Breast epithelium (tissue), 3 donors: ENCODE measurements around the gene SENP8.

Source experiments
- POLR2AphosphoS5 ChIP-seq, 3 donors: sonication (generic); formaldehyde crosslinking; IDR thresholded peaks; one replicate each; pipeline ENCODE4 v1.6.1; 2017; ENCODE audit warnings: antibody characterized with exemption in 3 of 3
- TF ChIP-seq, protein P1 (sequence below), 3 donors: fragments of 450-650 bp; IDR thresholded peaks; one replicate each; pipeline ENCODE4 v1.5.1; 2016 to 2017; ENCODE audit warnings: antibody characterized with exemption in 3 of 3, mild to moderate bottlenecking in 3 of 3, moderate library complexity in 3 of 3

DNA sequence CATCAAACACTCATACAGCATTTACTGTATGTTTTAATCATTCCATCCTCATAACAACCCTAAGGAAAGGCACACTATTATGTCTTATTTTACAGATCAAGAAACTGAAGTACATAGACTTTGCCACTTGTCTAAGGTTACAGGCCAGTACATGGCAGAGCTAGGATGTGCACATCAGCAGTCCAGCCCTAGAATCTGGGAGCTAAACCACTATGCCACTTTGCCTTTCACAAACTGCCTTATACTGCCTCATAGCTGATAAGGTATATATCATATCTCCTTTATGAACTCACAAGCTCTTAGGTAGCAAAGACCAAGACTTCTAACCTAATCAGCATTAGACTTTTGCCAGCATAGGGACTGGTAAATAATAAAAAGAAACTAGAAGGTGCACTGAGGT, 49.3 kb upstream of the SENP8 start:
- no peak for TF ChIP-seq POLR2AphosphoS5 (IDR thresholded peaks at IDR 0.05)
- TF ChIP-seq, protein P1, sequence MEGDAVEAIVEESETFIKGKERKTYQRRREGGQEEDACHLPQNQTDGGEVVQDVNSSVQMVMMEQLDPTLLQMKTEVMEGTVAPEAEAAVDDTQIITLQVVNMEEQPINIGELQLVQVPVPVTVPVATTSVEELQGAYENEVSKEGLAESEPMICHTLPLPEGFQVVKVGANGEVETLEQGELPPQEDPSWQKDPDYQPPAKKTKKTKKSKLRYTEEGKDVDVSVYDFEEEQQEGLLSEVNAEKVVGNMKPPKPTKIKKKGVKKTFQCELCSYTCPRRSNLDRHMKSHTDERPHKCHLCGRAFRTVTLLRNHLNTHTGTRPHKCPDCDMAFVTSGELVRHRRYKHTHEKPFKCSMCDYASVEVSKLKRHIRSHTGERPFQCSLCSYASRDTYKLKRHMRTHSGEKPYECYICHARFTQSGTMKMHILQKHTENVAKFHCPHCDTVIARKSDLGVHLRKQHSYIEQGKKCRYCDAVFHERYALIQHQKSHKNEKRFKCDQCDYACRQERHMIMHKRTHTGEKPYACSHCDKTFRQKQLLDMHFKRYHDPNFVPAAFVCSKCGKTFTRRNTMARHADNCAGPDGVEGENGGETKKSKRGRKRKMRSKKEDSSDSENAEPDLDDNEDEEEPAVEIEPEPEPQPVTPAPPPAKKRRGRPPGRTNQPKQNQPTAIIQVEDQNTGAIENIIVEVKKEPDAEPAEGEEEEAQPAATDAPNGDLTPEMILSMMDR (IDR thresholded peaks at IDR 0.05), result no peak
